ENCODE results near the gene PDE6G. TPM values are rescaled to one million over a fixed set of nuclear protein-coding genes. Genes with fewer than 3 reads are reported as not detected.

PDE6G gene
- total and polyA plus RNA-seq, 2 donors (not counting 3 experiments of a cell fraction or from before 2014, with no cell fraction given) = 1.8 to 3.7 TPM

- peak overlapping the region; percentile 47 for H3K4me2 ChIP-seq (ENCODE audit: insufficient read depth, low read length)
- DNase-seq (ENCODE audit: low read depth, low spot score) (no peak), FAIRE-seq (peak; percentile 37)
- POLR2A ChIA-PET = interaction anchor here (1.0 kb wide), 1 partner anchor 21 kb away, joined by 4 read pairs; the partner anchor contains the start of gene MRPL12
- no peaks in the 10 kb centered on the region for H4K20me1 ChIP-seq (replicated peaks; ENCODE audit: control insufficient read depth, extremely low read depth, insufficient read depth, low read length)
- no peaks in the 10 kb centered on the region for H3K27me3 ChIP-seq (ENCODE audit: control insufficient read depth in 2 of 2, insufficient read depth in 2 of 2, low read length in 2 of 2)
- peaks cover 6 to 24% of the 10 kb centered on the region in 2 experiments for H3K36me3 ChIP-seq (ENCODE audit: control insufficient read depth in 2 of 2, extremely low read depth in 1 of 2, insufficient read depth in 2 of 2, low read length in 2 of 2)
- peak overlapping the region; percentile 39 for H2AFZ ChIP-seq (ENCODE audit: low read depth, low read length)
- H3K9ac ChIP-seq (replicated peaks; ENCODE audit: extremely low read depth, insufficient read depth, low read length) = peak overlapping the region; percentile 87
- dilution Hi-C loops (cut with MboI; ENCODE audit: extremely low pct_ligation_motif_present, low sequenced_read_pairs) (no loop called here), intact Hi-C loops (cut with micrococcal nuclease) (loop anchor here (1.0 kb wide), 1 partner anchor 29 kb away; no protein-coding TSS in a partner anchor)
- CTCF ChIA-PET = interaction anchor here (1.2 kb wide), 1 partner anchor 15 kb away, joined by 4 read pairs; no protein-coding TSS in a partner anchor
- TSS peak; percentile 31 for BruUV-seq (replicated peaks)
- H3K9me1 ChIP-seq (replicated peaks; ENCODE audit: control insufficient read depth, extremely low read depth, insufficient read depth, low read length) = no peaks in the 10 kb centered on the region
- peaks cover 16% of the 10 kb centered on the region for H3K4me1 ChIP-seq (ENCODE audit: control insufficient read depth, extremely low read depth, insufficient read depth, low read length)
- H3K9me3 ChIP-seq (replicated peaks; ENCODE audit: control insufficient read depth, insufficient read depth, low read length) = no peaks in the 10 kb centered on the region
- H3K27ac ChIP-seq (ENCODE audit: insufficient read depth, low read depth, low read length) = peak overlapping the region; percentile 43
- TF ChIP-seq CTCF (IDR thresholded peaks at IDR 0.05; ENCODE audit: extremely low read depth in 1 of 2, insufficient read depth in 1 of 2, low read depth in 1 of 2, low read length in 2 of 2) = no peak
- TF ChIP-seq, protein P1, sequence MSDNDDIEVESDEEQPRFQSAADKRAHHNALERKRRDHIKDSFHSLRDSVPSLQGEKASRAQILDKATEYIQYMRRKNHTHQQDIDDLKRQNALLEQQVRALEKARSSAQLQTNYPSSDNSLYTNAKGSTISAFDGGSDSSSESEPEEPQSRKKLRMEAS (IDR thresholded peaks at IDR 0.05; ENCODE audit: insufficient read depth, insufficient read length) = no peak
- no peak for TF ChIP-seq POLR2A (IDR thresholded peaks at IDR 0.05; ENCODE audit: low read depth, low read length)
- TF ChIP-seq MYC (IDR thresholded peaks at IDR 0.05; ENCODE audit: low read depth, low read length) = no peak
- H3K4me3 ChIP-seq (replicated peaks in 1 of 3; ENCODE audit: insufficient read depth in 1 of 3, low read depth in 1 of 3, low read length in 3 of 3) = peak overlapping the region; percentile 46 to 93 (median 66)
- H3K79me2 ChIP-seq (ENCODE audit: control insufficient read depth, insufficient read depth, low read length) = peaks cover 55% of the 10 kb centered on the region
These were observed 26.3 kb upstream of the PDE6G start for GRCh38 chr17:81682565-81683207.

DNA sequence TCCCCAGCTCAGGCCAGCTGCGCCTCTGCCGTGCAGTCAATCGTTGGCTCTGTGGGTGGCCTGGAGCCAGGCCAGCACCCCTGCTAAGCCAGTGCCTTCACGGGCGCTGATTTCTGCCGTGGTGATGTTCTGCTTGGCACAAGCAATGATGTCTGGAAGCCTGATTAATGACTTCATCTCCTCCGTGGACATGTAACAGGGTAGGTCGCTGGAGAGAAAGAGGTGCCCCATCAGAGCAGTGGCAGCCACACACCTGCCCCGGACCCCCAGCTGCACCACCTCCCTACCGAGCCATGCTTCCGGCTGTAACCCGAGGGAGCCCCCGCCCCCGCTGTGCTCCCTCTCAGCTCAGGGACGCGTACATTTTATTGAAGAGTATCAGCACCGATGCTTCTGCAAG is 25.3 kb upstream of the PDE6G start:
- FAIRE-seq = no peak
- Histone ChIP-seq H3K27ac (ENCODE audit: insufficient read depth, low read depth, low read length) (no peak overlapping the region), H3K4me1 (ENCODE audit: control insufficient read depth, extremely low read depth, insufficient read depth, low read length) (peaks cover 16% of the 10 kb centered on the region), H3K4me3 (replicated peaks in 1 of 3; ENCODE audit: insufficient read depth in 1 of 3, low read depth in 1 of 3, low read length in 3 of 3) (no peak overlapping the region), H2AFZ (ENCODE audit: low read depth, low read length) (no peak overlapping the region), H3K4me2 (ENCODE audit: insufficient read depth, low read length) (no peak overlapping the region), H3K9me1 (replicated peaks; ENCODE audit: control insufficient read depth, extremely low read depth, insufficient read depth, low read length) (no peaks in the 10 kb centered on the region), H3K79me2 (ENCODE audit: control insufficient read depth, insufficient read depth, low read length) (peaks cover 45% of the 10 kb centered on the region), H4K20me1 (replicated peaks; ENCODE audit: control insufficient read depth, extremely low read depth, insufficient read depth, low read length) (no peaks in the 10 kb centered on the region), H3K36me3 (ENCODE audit: control insufficient read depth in 2 of 2, extremely low read depth in 1 of 2, insufficient read depth in 2 of 2, low read length in 2 of 2) (peaks cover 6 to 13% of the 10 kb centered on the region in 2 experiments), H3K9ac (replicated peaks; ENCODE audit: extremely low read depth, insufficient read depth, low read length) (no peak overlapping the region), H3K27me3 (ENCODE audit: control insufficient read depth in 2 of 2, insufficient read depth in 2 of 2, low read length in 2 of 2) (no peaks in the 10 kb centered on the region), H3K9me3 (replicated peaks; ENCODE audit: control insufficient read depth, insufficient read depth, low read length) (no peaks in the 10 kb centered on the region)
- CTCF ChIA-PET = no interaction called here
- POLR2A ChIA-PET = no interaction called here
- dilution Hi-C loops (cut with MboI; ENCODE audit: extremely low pct_ligation_motif_present, low sequenced_read_pairs) (no loop called here), intact Hi-C loops (cut with micrococcal nuclease) (no loop called here)
- no peak for DNase-seq (ENCODE audit: low read depth, low spot score)
- TF ChIP-seq, protein P1 (IDR thresholded peaks at IDR 0.05; ENCODE audit: insufficient read depth, insufficient read length) = no peak
- TF ChIP-seq POLR2A (IDR thresholded peaks at IDR 0.05; ENCODE audit: low read depth, low read length) (no peak), JUN (IDR thresholded peaks at IDR 0.05; ENCODE audit: borderline replicate concordance, insufficient read depth, insufficient read length, low read depth) (no peak), CTCF (IDR thresholded peaks at IDR 0.05; ENCODE audit: extremely low read depth in 1 of 2, insufficient read depth in 1 of 2, low read depth in 1 of 2, low read length in 2 of 2) (no peak), GATA2 (IDR thresholded peaks at IDR 0.05; ENCODE audit: insufficient read depth, insufficient read length, low read depth, low read length) (no peak), EZH2 (IDR thresholded peaks at IDR 0.05; ENCODE audit: borderline replicate concordance, low read depth, low read length, severe bottlenecking) (no peak), POLR2AphosphoS5 (IDR thresholded peaks at IDR 0.05; ENCODE audit: insufficient read depth, low read depth, low read length) (no peak), FOS (IDR thresholded peaks at IDR 0.05; ENCODE audit: borderline replicate concordance, insufficient read depth, low read length) (no peak), MYC (IDR thresholded peaks at IDR 0.05; ENCODE audit: low read depth, low read length) (no peak)
- no TSS peak for BruUV-seq (replicated peaks)

Measured in endothelial cell of umbilical vein (primary cell).